Caco-2 (cell line): Measurements from ENCODE around the gene MEGF6. TPM values are rescaled to one million over a fixed set of nuclear protein-coding genes. Genes with fewer than 3 reads are reported as not detected.
A peak's percentile ranks its signal among the peaks of the same experiment; 100 is the strongest.

Experiments
- BruUV-seq: library from RNA; stranded (reverse); fragments of 400-500 nt; replicated peaks from 2 replicates; lab custom pipeline; 2021; lab: Mats Ljungman, UMichigan
- CTCF ChIA-PET: fragments of 300-600 bp; sonication (Branson Sonifier 250); formaldehyde crosslinking; loops from one replicate; lab custom pipeline; 2022; ENCODE audit warnings: antibody characterized with exemption; lab: Charles Lee
- POLR2A ChIA-PET: fragments of 300-600 bp; sonication (Branson Sonifier 250); formaldehyde crosslinking; loops from one replicate; lab custom pipeline; 2022; ENCODE audit warnings: antibody characterized with exemption; lab: Charles Lee
- DNase-seq, 2 experiments: peaks; one replicate each; pipeline versions ENCODE4 v3.0.0 to v3.0.0-alpha.2; 2020 to 2022
- H3K27me3 ChIP-seq: replicated peaks from 2 replicates; pipeline ENCODE4 v1.6.0; 2011; ENCODE audit warnings: low read length; ENCODE audit not compliant: control insufficient read depth, insufficient read depth
- H3K36me3 ChIP-seq: 2 replicates; pipeline ENCODE4 v1.5.1; 2011; ENCODE audit warnings: low read length; ENCODE audit not compliant: control insufficient read depth, insufficient read depth
- H3K4me1 ChIP-seq: fragments of 250-450 bp; sonication (Bioruptor Pico); 2 replicates; pipeline ENCODE4 v1.5.1; 2020; ENCODE audit warnings: mild to moderate bottlenecking
- H3K4me3 ChIP-seq: 2 replicates; pipeline ENCODE4 v1.5.1; 2011; ENCODE audit warnings: low read depth, mild to moderate bottlenecking, control low read depth, low read length
- H3K9me3 ChIP-seq: fragments of 250-450 bp; sonication (Bioruptor Pico); 2 replicates; pipeline ENCODE4 v1.5.1; 2020; ENCODE audit warnings: mild to moderate bottlenecking, moderate library complexity
- H3K27ac Mint-ChIP-seq: one replicate; pipeline ENCODE4 v1.8.0; 2022; ENCODE audit warnings: mixed read lengths; ENCODE audit not compliant: unreplicated experiment
- H3K27me3 Mint-ChIP-seq: one replicate; pipeline ENCODE4 v1.8.0; 2022; ENCODE audit warnings: mixed read lengths; ENCODE audit not compliant: insufficient read depth, unreplicated experiment
- H3K36me3 Mint-ChIP-seq: one replicate; pipeline ENCODE4 v1.8.0; 2022; ENCODE audit warnings: mild to moderate bottlenecking, mixed read lengths; ENCODE audit not compliant: insufficient read depth, unreplicated experiment
- H3K4me1 Mint-ChIP-seq: one replicate; pipeline ENCODE4 v1.8.0; 2022; ENCODE audit warnings: low read depth, mixed read lengths; ENCODE audit not compliant: unreplicated experiment
- H3K4me3 Mint-ChIP-seq: one replicate; pipeline ENCODE4 v1.8.0; 2022; ENCODE audit warnings: mild to moderate bottlenecking, moderate library complexity, mixed read lengths; ENCODE audit not compliant: unreplicated experiment
- H3K9me3 Mint-ChIP-seq: one replicate; pipeline ENCODE4 v1.8.0; 2022; ENCODE audit warnings: mixed read lengths; ENCODE audit not compliant: unreplicated experiment
- CTCF ChIP-seq, 2 experiments: fragments of 200-600 bp in 1 of 2; IDR thresholded peaks; 1 replicate in 1 of 2; 2 replicates in 1 of 2; pipeline versions ENCODE4 v1.5.1 to v1.8.0; 2011 to 2022; ENCODE audit warnings: antibody characterized with exemption in 1 of 2, control low read depth in 1 of 2, inconsistent platforms in 1 of 2, low read depth in 1 of 2, low read length in 1 of 2, mild to moderate bottlenecking in 1 of 2, moderate library complexity in 1 of 2; ENCODE audit not compliant: insufficient read depth in 1 of 2, severe bottlenecking in 1 of 2, unreplicated experiment in 1 of 2
- intact Hi-C: fragments of 100-400 bp; cut with micrococcal nuclease; formaldehyde crosslinking; loops from one replicate; pipeline ENCODE4 v1.10.0; 2022; ENCODE audit not compliant: unreplicated experiment
- total RNA-seq: library from RNA; stranded (reverse); gene quantifications from 2 replicates; pipeline ENCODE4 v1.2.3, GENCODE V29; 2022

Gene MEGF6
- total RNA-seq, 1 experiment from 2014 or later: 13.3 TPM

- Mint-ChIP-seq H3K27ac (no peak overlapping the region), H3K27me3 (no peaks in the 10 kb centered on the region), H3K9me3 (no peaks in the 10 kb centered on the region), H3K36me3 (peaks cover 5% of the 10 kb centered on the region), H3K4me3 (peak overlapping the region; percentile 24), H3K4me1 (peaks cover 11% of the 10 kb centered on the region)
- POLR2A ChIA-PET: no interaction called here
- no peak for TF ChIP-seq CTCF (IDR thresholded peaks at IDR 0.05; ENCODE audit: insufficient read depth in 1 of 2, low read depth in 1 of 2, low read length in 1 of 2, severe bottlenecking in 1 of 2, unreplicated experiment in 1 of 2)
- no peak overlapping the region for H3K4me3 ChIP-seq
- peaks cover 24% of the 10 kb centered on the region for H3K4me1 ChIP-seq
- intact Hi-C loops: no loop called here
- H3K27me3 ChIP-seq: no peaks in the 10 kb centered on the region
- no peaks in the 10 kb centered on the region; the same call in 1 of the 2 replicates for H3K9me3 ChIP-seq
- no peaks in the 10 kb centered on the region for H3K36me3 ChIP-seq
- CTCF ChIA-PET: no interaction called here
- BruUV-seq: no TSS peak
- no peak for DNase-seq
Observed at GRCh38 chr1:3609016-3609768, 2.1 kb downstream of the MEGF6 start.

GRCh38 chr1:3608154-3608553 lies 3.2 kb downstream of the MEGF6 start:
- Histone ChIP-seq H3K4me3 (no peak overlapping the region), H3K27me3 (no peaks in the 10 kb centered on the region), H3K4me1 (peaks cover 15% of the 10 kb centered on the region), H3K36me3 (no peaks in the 10 kb centered on the region), H3K9me3 (no peaks in the 10 kb centered on the region; the same call in 1 of the 2 replicates)
- DNase-seq: no peak
- no peaks in the 10 kb centered on the region for H3K27me3 Mint-ChIP-seq
- CTCF ChIA-PET: no interaction called here
- H3K4me3 Mint-ChIP-seq: no peak overlapping the region
- no peak overlapping the region for H3K27ac Mint-ChIP-seq
- intact Hi-C loops: no loop called here
- BruUV-seq: no TSS peak
- POLR2A ChIA-PET: no interaction called here
- peaks cover 1% of the 10 kb centered on the region for H3K36me3 Mint-ChIP-seq
- TF ChIP-seq CTCF (IDR thresholded peaks at IDR 0.05; ENCODE audit: insufficient read depth in 1 of 2, low read depth in 1 of 2, low read length in 1 of 2, severe bottlenecking in 1 of 2, unreplicated experiment in 1 of 2): no peak
- H3K4me1 Mint-ChIP-seq: peaks cover 2% of the 10 kb centered on the region
- H3K9me3 Mint-ChIP-seq: no peaks in the 10 kb centered on the region

- no peak for DNase-seq
- TF ChIP-seq CTCF (IDR thresholded peaks at IDR 0.05; ENCODE audit: insufficient read depth in 1 of 2, low read depth in 1 of 2, low read length in 1 of 2, severe bottlenecking in 1 of 2, unreplicated experiment in 1 of 2): no peak
- H3K9me3 ChIP-seq: no peaks in the 10 kb centered on the region; the same call in 1 of the 2 replicates
- ChIA-PET CTCF (no interaction called here), POLR2A (no interaction called here)
- no peaks in the 10 kb centered on the region for H3K4me1 Mint-ChIP-seq
- no TSS peak for BruUV-seq
- H3K36me3 ChIP-seq: no peaks in the 10 kb centered on the region
- H3K4me3 ChIP-seq: no peak overlapping the region
- intact Hi-C loops: no loop called here
- H3K27ac Mint-ChIP-seq: no peak overlapping the region
- no peak overlapping the region for H3K4me3 Mint-ChIP-seq
- no peaks in the 10 kb centered on the region for H3K27me3 ChIP-seq
- H3K36me3 Mint-ChIP-seq: no peaks in the 10 kb centered on the region
- H3K9me3 Mint-ChIP-seq: no peaks in the 10 kb centered on the region
- no peaks in the 10 kb centered on the region for H3K27me3 Mint-ChIP-seq
- peaks cover 11% of the 10 kb centered on the region for H3K4me1 ChIP-seq
Observed at GRCh38 chr1:3607703-3608065, 3.6 kb downstream of the MEGF6 start.
